ENCODE results near the gene MYO15A. TPM values are rescaled to one million over a fixed set of nuclear protein-coding genes. Genes with fewer than 3 reads are reported as not detected.
"Not testable (repeated sequence)": the region's sequence is repeated elsewhere in the genome, so short reads cannot be mapped to it uniquely, and the experiment has no call there.

Gene MYO15A
- total RNA-seq, 1 donor from 2014 or later, result 2.0 TPM

DNA sequence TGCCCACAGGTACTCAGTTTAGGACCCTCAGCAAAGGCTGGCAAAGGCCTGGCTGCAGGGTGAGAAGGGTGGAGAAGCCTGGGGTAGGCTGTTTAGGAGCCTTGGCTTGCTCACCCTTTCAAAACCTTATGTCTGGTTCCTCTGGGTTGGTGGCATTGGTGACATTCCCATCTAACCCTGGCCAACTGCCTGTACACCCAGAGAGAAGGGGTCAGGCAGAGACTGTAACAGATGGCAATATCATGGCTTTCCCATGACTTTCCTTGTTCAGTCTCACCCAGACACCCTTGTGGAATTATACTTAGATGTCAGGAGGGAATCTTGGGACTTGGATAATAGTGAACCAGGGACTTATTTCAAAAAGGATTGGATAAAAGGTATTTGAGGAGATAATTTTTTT is 98.4 kb downstream of the MYO15A start:
- intact Hi-C loops (cut with DNase I), result no loop called here

DNA sequence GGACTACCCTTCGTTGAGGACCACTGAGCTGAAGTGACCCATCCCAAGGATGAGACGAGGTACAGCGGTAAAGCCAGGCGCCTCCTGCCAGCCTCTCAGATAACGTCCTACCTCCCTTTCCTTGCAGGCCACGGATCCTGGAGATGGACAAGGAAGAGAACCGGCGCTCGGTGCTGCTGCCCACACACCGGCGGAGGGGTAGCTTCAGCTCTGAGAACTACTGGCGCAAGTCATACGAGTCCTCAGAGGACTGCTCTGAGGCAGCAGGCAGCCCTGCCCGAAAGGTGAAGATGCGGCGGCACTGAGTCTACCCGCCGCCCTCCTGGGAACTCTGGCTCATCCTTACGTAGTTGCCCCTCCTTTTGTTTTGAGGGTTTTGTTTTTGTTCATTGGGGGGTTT is 99.5 kb downstream of the MYO15A start:
- H3K27me3 ChIP-seq, result no peaks in the 10 kb centered on the region
- no peaks in the 10 kb centered on the region for H3K4me1 ChIP-seq
- H3K27ac ChIP-seq, result no peak overlapping the region
- no peak overlapping the region for H3K4me3 ChIP-seq
- H3K9me3 ChIP-seq, result no peaks in the 10 kb centered on the region
- TF ChIP-seq, protein P1, sequence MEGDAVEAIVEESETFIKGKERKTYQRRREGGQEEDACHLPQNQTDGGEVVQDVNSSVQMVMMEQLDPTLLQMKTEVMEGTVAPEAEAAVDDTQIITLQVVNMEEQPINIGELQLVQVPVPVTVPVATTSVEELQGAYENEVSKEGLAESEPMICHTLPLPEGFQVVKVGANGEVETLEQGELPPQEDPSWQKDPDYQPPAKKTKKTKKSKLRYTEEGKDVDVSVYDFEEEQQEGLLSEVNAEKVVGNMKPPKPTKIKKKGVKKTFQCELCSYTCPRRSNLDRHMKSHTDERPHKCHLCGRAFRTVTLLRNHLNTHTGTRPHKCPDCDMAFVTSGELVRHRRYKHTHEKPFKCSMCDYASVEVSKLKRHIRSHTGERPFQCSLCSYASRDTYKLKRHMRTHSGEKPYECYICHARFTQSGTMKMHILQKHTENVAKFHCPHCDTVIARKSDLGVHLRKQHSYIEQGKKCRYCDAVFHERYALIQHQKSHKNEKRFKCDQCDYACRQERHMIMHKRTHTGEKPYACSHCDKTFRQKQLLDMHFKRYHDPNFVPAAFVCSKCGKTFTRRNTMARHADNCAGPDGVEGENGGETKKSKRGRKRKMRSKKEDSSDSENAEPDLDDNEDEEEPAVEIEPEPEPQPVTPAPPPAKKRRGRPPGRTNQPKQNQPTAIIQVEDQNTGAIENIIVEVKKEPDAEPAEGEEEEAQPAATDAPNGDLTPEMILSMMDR (IDR thresholded peaks at IDR 0.05), result no peak
- H3K36me3 ChIP-seq, result peaks cover 63 to 72% of the 10 kb centered on the region in 2 donors
- intact Hi-C loops (cut with DNase I), result no loop called here
- DNase-seq (ENCODE audit: low spot score in 2 of 2), result no peak

More for the DNA sequence above, 98.4 kb downstream of the MYO15A start:
- no peak overlapping the region for H3K4me3 ChIP-seq
- no peak overlapping the region for H3K27ac ChIP-seq
- no peaks in the 10 kb centered on the region for H3K27me3 ChIP-seq
- no peaks in the 10 kb centered on the region for H3K9me3 ChIP-seq
- no peaks in the 10 kb centered on the region for H3K4me1 ChIP-seq
- TF ChIP-seq, protein P1 (IDR thresholded peaks at IDR 0.05), result no peak
- H3K36me3 ChIP-seq, result peaks cover 67 to 83% of the 10 kb centered on the region in 2 donors
- DNase-seq (ENCODE audit: low spot score in 2 of 2), result no peak

DNA sequence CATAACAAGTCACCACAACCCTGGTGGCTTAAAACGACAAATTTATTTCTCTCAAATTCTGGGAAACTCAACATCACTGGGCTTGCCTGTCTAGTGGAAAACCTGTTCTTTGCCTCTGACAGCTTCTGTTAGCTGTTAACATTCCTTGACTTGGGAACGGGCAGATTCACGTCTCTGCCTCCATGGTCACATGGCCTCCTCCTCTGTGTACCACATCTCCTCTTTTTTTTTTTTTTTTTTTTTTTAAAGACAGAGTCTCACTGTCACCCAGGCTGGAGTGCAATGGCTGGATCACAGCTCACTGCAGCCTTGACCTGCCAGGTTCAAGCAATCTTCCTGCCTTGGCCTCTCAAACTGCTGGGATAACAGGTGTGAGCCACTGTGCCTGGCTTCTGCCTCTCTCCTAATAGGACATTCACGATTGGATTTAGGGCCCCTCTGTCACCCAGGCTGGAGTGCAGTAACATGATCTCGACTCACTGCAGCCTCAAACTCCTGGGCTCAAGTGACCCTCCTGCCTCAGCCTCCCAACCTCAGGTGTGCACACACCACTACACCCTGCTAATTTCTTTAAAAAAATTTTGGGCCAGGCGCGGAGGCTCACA is 105.2 kb downstream of the MYO15A start:
- TF ChIP-seq, protein P1 (IDR thresholded peaks at IDR 0.05), result no peak
- Histone ChIP-seq H3K4me3 (no peak overlapping the region), H3K4me1 (peaks cover under 1 to 5% of the 10 kb centered on the region in 2 donors), H3K36me3 (peaks cover 23 to 26% of the 10 kb centered on the region in 2 donors), H3K27me3 (no peaks in the 10 kb centered on the region), H3K27ac (no peak overlapping the region), H3K9me3 (no peaks in the 10 kb centered on the region)
- intact Hi-C loops (cut with DNase I), result no loop called here
- no peak for DNase-seq (ENCODE audit: low spot score in 2 of 2)

DNA sequence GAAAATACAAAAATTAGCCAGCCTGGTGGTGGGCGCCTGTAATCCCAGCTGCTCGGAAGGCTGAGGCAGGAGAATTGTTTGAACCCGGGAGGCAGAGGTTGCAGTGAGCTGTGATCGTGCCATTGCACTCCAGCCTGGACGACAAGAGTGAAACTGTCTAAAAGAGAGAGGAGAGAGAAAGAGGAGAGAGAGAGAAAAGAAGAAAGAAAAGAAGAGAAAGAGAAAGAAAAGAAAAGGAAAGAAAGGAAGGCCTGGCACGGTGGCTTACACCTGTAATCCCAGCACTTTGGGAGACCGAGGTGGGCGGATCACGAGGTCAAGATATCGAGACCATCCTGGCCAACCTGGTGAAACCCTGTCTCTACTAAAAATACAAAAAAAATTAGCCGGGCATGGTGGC is 108.3 kb downstream of the MYO15A start:
- not testable (repeated sequence) for H3K4me1 ChIP-seq; DNase-seq (ENCODE audit: low spot score in 2 of 2); H3K9me3 ChIP-seq; H3K4me3 ChIP-seq; H3K27ac ChIP-seq; H3K27me3 ChIP-seq; H3K36me3 ChIP-seq
- intact Hi-C loops (cut with DNase I), result loop anchor here (5.0 kb wide), 1 partner anchor 40 kb away; the partner anchor contains the start of gene FLII

DNA sequence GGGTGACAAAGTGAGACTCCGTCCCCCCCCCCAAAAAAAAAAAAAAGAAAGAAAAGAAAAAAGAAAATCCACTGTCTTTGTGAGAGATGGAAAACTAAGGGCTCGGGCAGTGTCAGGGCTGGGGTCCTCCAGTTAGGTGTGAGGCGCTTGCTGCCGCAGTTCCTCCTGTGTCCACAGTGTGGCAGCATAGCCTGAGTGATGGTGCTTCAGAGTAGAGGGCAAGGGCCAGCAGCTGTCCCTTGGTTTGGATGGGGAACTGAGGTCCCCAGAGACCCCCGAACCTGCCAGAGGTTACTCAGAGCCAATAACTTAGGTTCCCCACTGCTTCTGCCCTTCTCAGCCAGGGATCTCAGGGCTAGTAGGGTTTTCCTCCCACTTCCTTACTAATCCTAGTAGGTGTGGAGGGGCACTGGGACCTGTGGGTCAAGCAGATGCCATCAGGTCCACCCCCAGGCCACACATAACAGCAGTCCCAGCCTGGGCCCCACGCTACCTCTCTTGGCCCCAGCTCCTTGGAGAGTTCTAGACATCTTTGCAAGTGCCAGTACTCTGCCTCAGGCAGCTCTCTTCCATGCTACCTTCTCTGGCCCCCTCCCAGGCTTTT is 109.0 kb downstream of the MYO15A start:
- intact Hi-C loops (cut with DNase I), result loop anchor here (5.0 kb wide), 1 partner anchor 40 kb away; the partner anchor contains the start of gene FLII
- Histone ChIP-seq H3K4me3 (no peak overlapping the region), H3K9me3 (no peaks in the 10 kb centered on the region), H3K27me3 (no peaks in the 10 kb centered on the region), H3K27ac (no peak overlapping the region), H3K4me1 (peaks cover 3 to 5% of the 10 kb centered on the region in 2 donors), H3K36me3 (no peaks in the 10 kb centered on the region)
- DNase-seq (ENCODE audit: low spot score in 2 of 2), result peak; percentile 29 to 84
- TF ChIP-seq, protein P1 (IDR thresholded peaks at IDR 0.05), result peak; percentile 87 to 98 (median 95)

DNA sequence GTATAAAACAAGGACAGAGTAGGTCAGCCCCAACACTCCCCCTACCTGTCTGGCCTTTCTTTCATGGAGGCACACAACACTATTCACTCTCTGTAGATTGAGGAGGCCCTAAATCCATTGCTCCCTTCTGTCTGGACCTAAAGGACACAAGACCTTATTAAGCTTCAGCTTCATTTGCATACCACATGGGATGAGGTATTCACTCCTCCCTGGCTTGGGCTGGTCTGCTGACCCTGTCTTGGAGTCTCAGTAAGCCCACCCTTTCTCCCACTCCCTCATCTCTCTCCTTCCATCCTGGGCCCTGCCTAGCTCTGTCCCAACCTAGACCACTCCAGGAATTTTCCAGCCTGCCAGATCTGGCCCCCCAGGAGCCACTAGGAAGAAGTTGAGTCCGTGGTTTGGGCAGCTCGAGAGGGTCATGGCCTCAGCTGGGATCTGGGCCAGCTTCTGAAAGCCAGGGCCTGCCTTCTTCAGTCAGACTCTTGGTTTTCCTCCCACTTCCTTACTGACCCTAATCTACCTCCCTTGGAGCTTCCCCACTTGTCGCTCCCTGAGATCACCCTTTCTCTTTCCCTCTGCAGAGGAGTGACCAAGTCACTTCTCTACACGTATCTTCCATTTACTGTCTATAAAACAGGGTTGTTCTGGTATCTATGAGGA is 110.3 kb downstream of the MYO15A start:
- Histone ChIP-seq H3K27me3 (no peaks in the 10 kb centered on the region), H3K27ac (no peak overlapping the region), H3K9me3 (no peaks in the 10 kb centered on the region), H3K36me3 (no peaks in the 10 kb centered on the region), H3K4me3 (no peak overlapping the region), H3K4me1 (peaks cover 3 to 5% of the 10 kb centered on the region in 2 donors)
- DNase-seq (ENCODE audit: low spot score in 2 of 2), result no peak
- intact Hi-C loops (cut with DNase I), result loop anchor here (5.0 kb wide), 1 partner anchor 38 kb away; the partner anchor contains the start of gene FLII
- TF ChIP-seq, protein P1 (IDR thresholded peaks at IDR 0.05), result no peak
